Cardiac muscle cell (in vitro differentiated cells and primary cell): Measurements from ENCODE around the gene GAPDH. TPM values are rescaled to one million over a fixed set of nuclear protein-coding genes. Genes with fewer than 3 reads are reported as not detected.
"Not testable (repeated sequence)": the region's sequence is repeated elsewhere in the genome, so short reads cannot be mapped to it uniquely, and the experiment has no call there.

ENCODE experiments used
- DNase-seq, 2 donors: peaks; one replicate each; pipeline versions ENCODE4 v3.0.0 to v3.0.0-alpha.2; 2010 to 2017; ENCODE audit warnings: low read depth in 1 of 2, low spot score in 1 of 2
- H3K27ac ChIP-seq: fragments of 200-600 bp; sonication (generic); 2 replicates; pipeline ENCODE4 v1.5.1; 2016
- H3K27me3 ChIP-seq: fragments of 200-600 bp; sonication (generic); 2 replicates; pipeline ENCODE4 v1.6.0; 2016; ENCODE audit warnings: control low read depth
- H3K36me3 ChIP-seq: fragments of 200-600 bp; sonication (generic); 2 replicates; pipeline ENCODE4 v1.5.1; 2016; ENCODE audit warnings: control low read depth
- H3K4me1 ChIP-seq: fragments of 200-600 bp; sonication (generic); 2 replicates; pipeline ENCODE4 v1.8.1; 2017; ENCODE audit warnings: low read depth, mild to moderate bottlenecking, mixed run types
- H3K4me3 ChIP-seq: fragments of 200-600 bp; sonication (generic); 2 replicates; pipeline ENCODE4 v1.5.1; 2016; ENCODE audit warnings: mild to moderate bottlenecking
- H3K9me3 ChIP-seq: fragments of 200-600 bp; sonication (generic); 2 replicates; pipeline ENCODE4 v1.5.1; 2017; ENCODE audit warnings: low read depth, mild to moderate bottlenecking, control low read depth
- polyA plus RNA-seq: library from polyadenylated mRNA; unstranded; fragments of >200 nt; fragmentation: Nextera tagmentation; extraction: Ambion mirVana; gene quantifications from 2 replicates; pipeline ENCODE4 v1.2.1, GENCODE V29; 2016
- total RNA-seq: library from RNA; depleted of rRNA; stranded (reverse); fragments of >200 nt; gene quantifications from 2 replicates; pipeline ENCODE4 v1.2.3, GENCODE V29; 2016
- TF ChIP-seq, protein P1 (sequence below): IDR thresholded peaks from 2 replicates; pipeline ENCODE4 v1.5.1; 2012; ENCODE audit warnings: low read depth, mild to moderate bottlenecking, low read length

GAPDH gene
- total and polyA plus RNA-seq, 2 experiments from 2014 or later, result 8,013 to 14,299 TPM

DNA sequence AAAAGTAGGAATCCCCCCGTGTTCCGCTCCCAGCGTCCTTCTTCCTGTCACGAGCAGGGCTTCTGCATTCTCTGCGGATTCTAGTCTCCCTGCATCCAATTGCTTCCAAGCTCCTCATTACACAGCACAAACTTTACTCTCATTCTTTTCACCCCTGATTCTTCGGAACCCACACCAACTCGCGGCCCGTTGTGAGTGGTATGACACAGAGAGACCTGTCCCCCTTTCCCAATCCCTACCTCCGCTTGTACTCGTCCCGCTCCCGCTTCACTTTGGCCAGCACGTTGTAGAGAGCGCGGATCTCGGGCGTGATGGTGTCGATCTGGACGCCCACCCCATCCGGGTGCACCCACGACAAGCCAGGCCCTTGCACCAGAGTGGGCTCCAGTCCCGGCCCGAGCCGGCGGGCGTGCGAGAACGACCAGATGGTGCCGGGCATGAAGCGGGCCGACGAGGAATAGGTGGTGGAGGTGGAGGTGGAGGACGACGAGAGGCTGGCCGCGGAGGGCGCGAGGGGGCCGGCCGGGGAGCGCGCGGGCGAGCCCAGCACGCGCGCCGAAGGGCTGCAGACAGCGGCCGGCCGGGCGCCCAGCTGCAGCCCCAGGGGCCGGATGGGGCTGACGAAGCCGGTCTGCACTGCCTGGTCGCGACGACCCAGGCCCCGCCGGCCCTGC is 20.8 kb downstream of the GAPDH start:
- Histone ChIP-seq H3K4me1 (peaks cover 34% of the 10 kb centered on the region), H3K27me3 (no peaks in the 10 kb centered on the region), H3K27ac (peak overlapping the region; percentile 50), H3K9me3 (no peaks in the 10 kb centered on the region), H3K36me3 (peaks cover 9% of the 10 kb centered on the region), H3K4me3 (peak overlapping the region; percentile 62)
- TF ChIP-seq, protein P1, sequence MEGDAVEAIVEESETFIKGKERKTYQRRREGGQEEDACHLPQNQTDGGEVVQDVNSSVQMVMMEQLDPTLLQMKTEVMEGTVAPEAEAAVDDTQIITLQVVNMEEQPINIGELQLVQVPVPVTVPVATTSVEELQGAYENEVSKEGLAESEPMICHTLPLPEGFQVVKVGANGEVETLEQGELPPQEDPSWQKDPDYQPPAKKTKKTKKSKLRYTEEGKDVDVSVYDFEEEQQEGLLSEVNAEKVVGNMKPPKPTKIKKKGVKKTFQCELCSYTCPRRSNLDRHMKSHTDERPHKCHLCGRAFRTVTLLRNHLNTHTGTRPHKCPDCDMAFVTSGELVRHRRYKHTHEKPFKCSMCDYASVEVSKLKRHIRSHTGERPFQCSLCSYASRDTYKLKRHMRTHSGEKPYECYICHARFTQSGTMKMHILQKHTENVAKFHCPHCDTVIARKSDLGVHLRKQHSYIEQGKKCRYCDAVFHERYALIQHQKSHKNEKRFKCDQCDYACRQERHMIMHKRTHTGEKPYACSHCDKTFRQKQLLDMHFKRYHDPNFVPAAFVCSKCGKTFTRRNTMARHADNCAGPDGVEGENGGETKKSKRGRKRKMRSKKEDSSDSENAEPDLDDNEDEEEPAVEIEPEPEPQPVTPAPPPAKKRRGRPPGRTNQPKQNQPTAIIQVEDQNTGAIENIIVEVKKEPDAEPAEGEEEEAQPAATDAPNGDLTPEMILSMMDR, result no peak
- no peak for DNase-seq

DNA sequence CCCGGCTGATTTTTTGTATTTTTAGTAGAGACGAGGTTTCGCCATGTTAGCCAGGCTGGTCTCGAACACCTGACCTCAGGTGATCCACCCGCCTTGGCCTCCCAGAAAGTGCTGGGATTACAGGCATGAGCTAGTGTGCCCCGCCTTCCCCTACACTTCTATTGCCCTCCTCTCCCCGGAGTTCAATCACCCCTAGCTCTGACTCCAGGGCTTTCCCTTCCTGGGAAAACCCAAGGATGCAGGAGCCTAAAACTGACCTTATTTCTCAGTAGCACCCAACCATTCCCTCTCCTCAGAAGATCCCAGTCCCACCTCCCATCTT is 22.1 kb downstream of the GAPDH start:
- not testable (repeated sequence) for H3K9me3 ChIP-seq, H3K27ac ChIP-seq, H3K27me3 ChIP-seq, H3K4me3 ChIP-seq, DNase-seq
- peaks cover 32% of the 10 kb centered on the region for H3K4me1 ChIP-seq
- peaks cover 22% of the 10 kb centered on the region for H3K36me3 ChIP-seq

DNA sequence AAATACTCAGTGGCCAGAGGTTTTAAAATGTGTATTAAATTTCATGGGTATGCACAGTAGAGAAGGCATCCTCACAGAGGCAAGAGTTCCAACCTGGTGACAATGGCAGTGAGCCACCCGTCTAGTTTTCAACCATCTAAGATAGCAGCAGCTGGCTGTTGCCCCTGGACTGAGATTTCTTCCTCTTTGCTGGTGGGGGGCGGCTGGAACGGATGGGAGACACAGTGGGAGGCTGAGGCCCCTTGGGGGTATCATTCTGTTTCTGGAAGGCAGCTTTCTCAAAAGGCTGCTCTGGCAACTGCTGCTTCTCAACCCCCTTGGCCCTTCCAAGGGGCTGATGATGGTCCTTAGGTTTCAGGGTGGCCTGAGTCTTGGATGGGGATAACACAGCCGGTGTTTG is 22.5 kb downstream of the GAPDH start:
- H3K4me3 ChIP-seq, result no peak overlapping the region
- no peaks in the 10 kb centered on the region for H3K9me3 ChIP-seq
- peaks cover 26% of the 10 kb centered on the region for H3K36me3 ChIP-seq
- DNase-seq, result no peak
- no peaks in the 10 kb centered on the region for H3K27me3 ChIP-seq
- no peak overlapping the region for H3K27ac ChIP-seq
- TF ChIP-seq, protein P1, result no peak
- peaks cover 28% of the 10 kb centered on the region for H3K4me1 ChIP-seq

DNA sequence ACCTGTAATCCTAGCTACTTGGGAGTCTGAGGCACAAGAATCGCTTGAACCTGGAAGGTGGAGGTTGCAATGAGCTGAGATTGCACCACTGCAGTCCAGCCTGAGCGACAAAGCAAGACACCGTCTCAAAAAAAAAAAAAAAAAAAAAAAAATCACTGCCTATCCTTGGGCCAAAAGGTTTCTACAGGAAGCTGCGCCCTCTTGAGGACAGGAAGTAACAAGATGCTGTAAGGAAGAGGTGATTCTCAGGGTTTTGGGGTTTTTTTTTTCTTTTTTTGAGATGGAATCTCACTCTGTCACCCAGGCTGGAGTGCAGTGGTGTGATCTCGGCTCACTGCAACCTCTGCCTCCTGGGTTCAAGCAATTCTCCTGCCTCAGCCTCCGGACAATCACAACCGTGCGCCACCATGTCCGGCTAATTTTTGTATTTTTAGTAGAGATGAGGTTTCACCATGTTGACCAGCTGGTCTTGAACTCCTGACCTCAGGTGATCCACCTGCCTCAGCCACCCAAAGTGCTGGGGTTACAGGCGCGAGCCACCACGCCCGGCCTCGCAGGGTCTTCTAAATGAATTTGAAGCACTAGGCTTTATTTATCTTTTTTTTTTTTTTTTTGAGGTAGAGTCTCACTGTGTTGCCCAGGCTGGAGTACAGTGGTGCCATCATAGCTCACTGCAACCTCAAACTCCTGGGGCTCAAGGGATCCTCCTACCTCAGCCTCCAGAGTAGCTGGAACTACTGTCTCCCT is 23.9 kb downstream of the GAPDH start:
- TF ChIP-seq, protein P1, result peak; percentile 63
- H3K27ac ChIP-seq, H3K9me3 ChIP-seq, H3K27me3 ChIP-seq, H3K4me3 ChIP-seq: not testable (repeated sequence)
- peaks cover 15% of the 10 kb centered on the region for H3K4me1 ChIP-seq
- H3K36me3 ChIP-seq, result peaks cover 38% of the 10 kb centered on the region
- DNase-seq, result peak; percentile 63 to 78

DNA sequence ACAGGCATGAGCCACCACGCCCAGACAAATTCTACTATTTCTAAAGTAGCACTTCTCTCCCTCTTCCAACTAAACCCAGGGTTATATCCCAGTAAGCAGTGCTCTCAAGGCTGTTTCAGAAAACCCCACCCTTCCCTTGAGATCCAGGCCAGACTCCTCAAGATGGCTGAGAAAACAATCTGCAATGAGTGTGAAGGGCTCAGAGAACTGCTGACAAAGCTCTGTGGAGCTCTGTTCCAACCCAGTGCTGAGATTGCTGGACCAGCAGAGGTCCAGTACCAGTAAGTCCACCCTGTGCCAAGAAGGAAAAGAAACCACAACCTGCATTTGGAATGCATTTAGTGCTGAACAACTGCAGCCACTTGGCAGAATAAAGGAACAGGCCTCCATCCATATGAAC is 25.2 kb downstream of the GAPDH start:
- H3K27me3 ChIP-seq, result no peaks in the 10 kb centered on the region
- H3K27ac ChIP-seq, result no peak overlapping the region
- H3K4me3 ChIP-seq, result no peak overlapping the region
- H3K9me3 ChIP-seq, result no peaks in the 10 kb centered on the region
- TF ChIP-seq, protein P1, result no peak
- DNase-seq, result no peak
- H3K4me1 ChIP-seq, result peaks cover 4% of the 10 kb centered on the region
- peaks cover 38% of the 10 kb centered on the region for H3K36me3 ChIP-seq

- no peaks in the 10 kb centered on the region for H3K9me3 ChIP-seq
- no peak overlapping the region for H3K4me3 ChIP-seq
- DNase-seq, result no peak
- no peak overlapping the region for H3K27ac ChIP-seq
- TF ChIP-seq, protein P1, result no peak
- H3K4me1 ChIP-seq, result no peaks in the 10 kb centered on the region
- peaks cover 39% of the 10 kb centered on the region for H3K36me3 ChIP-seq
- no peaks in the 10 kb centered on the region for H3K27me3 ChIP-seq
Observed at GRCh38 chr12:6560501-6561205, 26.3 kb downstream of the GAPDH start.
